ENCODE measurements around the gene DENND5A.

GRCh38 chr11:9280655-9281301, 15.6 kb upstream of the DENND5A start:
- TF ChIP-seq POLR2AphosphoS5 (IDR thresholded peaks at IDR 0.05; ENCODE audit: low read depth, low read length) (no peak), FOXP2 (optimal IDR thresholded peaks at IDR 0.05; ENCODE audit: borderline replicate concordance, extremely low read depth, extremely low read length, insufficient read depth) (no peak)

Data from PFSK-1 (cell line).